Measurements from ENCODE around the gene ZBTB12. TPM values are rescaled to one million over a fixed set of nuclear protein-coding genes. Genes with fewer than 3 reads are reported as not detected.
A peak's percentile ranks its signal among the peaks of the same experiment; 100 is the strongest.

The ZBTB12 gene
- total RNA-seq, 1 experiment from 2014 or later: 11.7 TPM

DNA sequence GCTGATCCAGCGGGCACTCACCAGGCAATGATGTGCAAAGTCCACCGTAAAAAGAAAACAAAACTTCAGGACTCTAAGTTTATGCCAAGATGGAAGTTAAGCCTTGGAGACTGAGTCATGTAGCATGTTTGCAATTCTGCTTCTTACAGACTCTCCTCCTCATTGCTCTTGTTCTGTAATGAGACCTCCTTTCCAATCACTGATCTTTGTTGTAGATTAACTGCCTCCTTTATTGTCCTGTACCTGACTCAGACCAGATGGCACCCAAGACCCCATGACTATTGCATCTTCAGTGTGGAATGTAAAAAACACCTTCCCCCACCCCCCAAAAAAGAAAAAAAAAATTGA lies 50.4 kb downstream of the ZBTB12 start:
- TSS peak; percentile 16 for BruUV-seq (replicated peaks)
- no peaks in the 10 kb centered on the region for H3K27me3 Mint-ChIP-seq (ENCODE audit: insufficient read depth, unreplicated experiment)
- H3K4me3 Mint-ChIP-seq (ENCODE audit: unreplicated experiment): no peak overlapping the region

DNA sequence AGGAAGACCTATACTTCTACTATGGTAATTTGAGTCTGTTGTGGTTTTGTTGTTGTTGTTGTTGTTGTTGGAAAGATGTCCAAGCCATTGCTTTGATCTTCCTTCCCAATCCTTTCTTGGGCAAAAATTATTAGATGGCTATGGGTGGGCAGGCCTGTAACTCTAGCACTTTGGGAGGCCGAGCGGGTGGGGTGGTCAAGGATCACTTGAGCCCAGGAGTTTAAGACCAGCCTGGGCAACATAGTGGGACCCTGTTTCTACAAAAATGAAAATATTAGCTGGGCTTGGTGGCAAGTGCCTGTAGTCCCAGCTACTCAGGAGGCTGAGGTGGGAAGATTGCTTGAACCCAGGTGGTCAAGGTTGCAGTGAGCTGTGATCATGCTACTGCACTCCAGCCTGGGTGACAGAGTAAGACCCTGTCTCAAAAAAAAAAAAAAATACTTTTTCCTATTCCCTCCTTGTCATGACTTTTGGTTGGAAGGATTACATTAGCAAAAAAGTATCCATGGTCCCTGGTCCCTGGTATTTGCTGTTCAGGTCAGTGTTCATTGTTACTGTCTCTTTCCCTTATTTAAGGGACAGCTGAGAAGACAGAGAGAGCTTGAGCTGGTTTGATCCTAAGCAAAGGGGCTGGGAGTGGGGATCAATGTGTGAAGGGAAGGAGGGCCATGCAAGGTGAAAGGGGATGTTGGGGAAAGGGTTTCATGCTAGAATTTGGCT lies 51.0 kb downstream of the ZBTB12 start:
- Mint-ChIP-seq H3K36me3 (ENCODE audit: insufficient read depth, unreplicated experiment) (peaks cover 14% of the 10 kb centered on the region), H3K4me3 (ENCODE audit: unreplicated experiment) (no peak overlapping the region), H3K27ac (ENCODE audit: unreplicated experiment) (peak overlapping the region; percentile 59), H3K4me1 (ENCODE audit: low read depth, unreplicated experiment) (peaks cover 18% of the 10 kb centered on the region), H3K27me3 (ENCODE audit: insufficient read depth, unreplicated experiment) (no peaks in the 10 kb centered on the region), H3K9me3 (ENCODE audit: unreplicated experiment) (no peaks in the 10 kb centered on the region)
- no peak for TF ChIP-seq CTCF (IDR thresholded peaks at IDR 0.05; ENCODE audit: insufficient read depth in 1 of 2, low read depth in 1 of 2, low read length in 1 of 2, severe bottlenecking in 1 of 2, unreplicated experiment in 1 of 2)
- intact Hi-C loops (cut with micrococcal nuclease; ENCODE audit: unreplicated experiment): no loop called here
- Histone ChIP-seq H3K9me3 (no peaks in the 10 kb centered on the region), H3K4me1 (peaks cover 31% of the 10 kb centered on the region), H3K27me3 (replicated peaks; ENCODE audit: control insufficient read depth, insufficient read depth, low read length) (no peaks in the 10 kb centered on the region), H3K4me3 (ENCODE audit: low read depth, low read length) (no peak overlapping the region), H3K36me3 (ENCODE audit: control insufficient read depth, insufficient read depth, low read length) (no peaks in the 10 kb centered on the region)
- BruUV-seq (replicated peaks): no TSS peak
- CTCF ChIA-PET: no interaction called here
- DNase-seq: no peak
- POLR2A ChIA-PET: interaction anchor here (0.6 to 0.7 kb wide), 2 partner anchors 12 to 131 kb away, joined by 4 to 5 read pairs; partner anchors contain the start of gene NEU1

More for the DNA sequence above, 50.4 kb downstream of the ZBTB12 start:
- intact Hi-C loops (cut with micrococcal nuclease; ENCODE audit: unreplicated experiment): no loop called here
- TF ChIP-seq CTCF (IDR thresholded peaks at IDR 0.05; ENCODE audit: insufficient read depth in 1 of 2, low read depth in 1 of 2, low read length in 1 of 2, severe bottlenecking in 1 of 2, unreplicated experiment in 1 of 2): no peak
- CTCF ChIA-PET: no interaction called here
- peaks cover 16% of the 10 kb centered on the region for H3K36me3 Mint-ChIP-seq (ENCODE audit: insufficient read depth, unreplicated experiment)
- peak overlapping the region; percentile 59 for H3K27ac Mint-ChIP-seq (ENCODE audit: unreplicated experiment)
- Histone ChIP-seq H3K36me3 (ENCODE audit: control insufficient read depth, insufficient read depth, low read length) (no peaks in the 10 kb centered on the region), H3K4me3 (ENCODE audit: low read depth, low read length) (no peak overlapping the region), H3K27me3 (replicated peaks; ENCODE audit: control insufficient read depth, insufficient read depth, low read length) (no peaks in the 10 kb centered on the region), H3K4me1 (peaks cover 28% of the 10 kb centered on the region), H3K9me3 (no peaks in the 10 kb centered on the region)
- no peaks in the 10 kb centered on the region for H3K9me3 Mint-ChIP-seq (ENCODE audit: unreplicated experiment)
- DNase-seq: no peak
- peaks cover 16% of the 10 kb centered on the region for H3K4me1 Mint-ChIP-seq (ENCODE audit: low read depth, unreplicated experiment)
- POLR2A ChIA-PET: interaction anchor here (0.7 kb wide), 1 partner anchor 131 kb away, joined by 5 read pairs; no protein-coding TSS in a partner anchor

Other genes with a start within 250 kb of the ZBTB12 start
- gene BAG6, start 249.4 kb downstream of the ZBTB12 start, total RNA-seq (2022): 354 and 376 TPM in 2 replicates
- 14.8 and 15.8 TPM in 2 replicates for gene APOM, start 246.2 kb downstream of the ZBTB12 start, total RNA-seq (2022)
- 19.4 and 19.7 TPM in 2 replicates for gene C6orf47, start 241.3 kb downstream of the ZBTB12 start, total RNA-seq (2022)
- 20.3 TPM in 2 replicates for gene GPANK1, start 237.1 kb downstream of the ZBTB12 start, total RNA-seq (2022)
- gene CSNK2B, start 236.0 kb downstream of the ZBTB12 start, total RNA-seq (2022): 219 and 221 TPM in 2 replicates
- gene LY6G5B, start 232.1 kb downstream of the ZBTB12 start, total RNA-seq (2022): 13.9 and 17.5 TPM in 2 replicates
- gene LY6G5C, start 221.0 kb downstream of the ZBTB12 start, total RNA-seq (2022): 2.0 and 2.9 TPM in 2 replicates
- 62.7 and 63.2 TPM in 2 replicates for gene ABHD16A, start 198.8 kb downstream of the ZBTB12 start, total RNA-seq (2022)
- not detected in 2 replicates for gene LY6G6F, start 195.2 kb downstream of the ZBTB12 start, total RNA-seq (2022)
- not detected in 2 replicates for gene LY6G6D, start 186.7 kb downstream of the ZBTB12 start, total RNA-seq (2022)
- 0.88 and 1.3 TPM in 2 replicates for gene LY6G6C, start 180.3 kb downstream of the ZBTB12 start, total RNA-seq (2022)
- not detected in 2 replicates for gene MPIG6B, start 178.7 kb downstream of the ZBTB12 start, total RNA-seq (2022)
- gene DDAH2, start 172.8 kb downstream of the ZBTB12 start, total RNA-seq (2022): 82.4 and 91.6 TPM in 2 replicates
- gene CLIC1, start 165.6 kb downstream of the ZBTB12 start, total RNA-seq (2022): 374 and 420 TPM in 2 replicates
- gene MSH5, start 162.1 kb downstream of the ZBTB12 start, total RNA-seq (2022): 49.6 and 51.0 TPM in 2 replicates
- 6.4 and 13.0 TPM in 2 replicates for gene SAPCD1, start 139.4 kb downstream of the ZBTB12 start, total RNA-seq (2022)
- 0.61 and 1.5 TPM in 2 replicates for gene VWA7, start 124.8 kb downstream of the ZBTB12 start, total RNA-seq (2022)
- gene VARS1, start 106.3 kb downstream of the ZBTB12 start, total RNA-seq (2022): 132 and 135 TPM in 2 replicates
- gene LSM2, start 95.1 kb downstream of the ZBTB12 start, total RNA-seq (2022): 56.3 and 61.2 TPM in 2 replicates
- gene HSPA1L, start 86.8 kb downstream of the ZBTB12 start, total RNA-seq (2022): 0.86 and 1.6 TPM in 2 replicates
- gene HSPA1A, start 86.5 kb downstream of the ZBTB12 start, total RNA-seq (2022): 77.3 and 96.9 TPM in 2 replicates
- gene HSPA1B, start 74.3 kb downstream of the ZBTB12 start, total RNA-seq (2022): 99.0 and 112 TPM in 2 replicates
- 173 and 176 TPM in 2 replicates for gene NEU1, start 39.3 kb downstream of the ZBTB12 start, total RNA-seq (2022)
- 0.57 TPM in 1 of 2 replicates, not detected in the other for gene SLC44A4, start 23.1 kb downstream of the ZBTB12 start, total RNA-seq (2022)
- 64.3 and 65.7 TPM in 2 replicates for gene EHMT2, start 4.4 kb downstream of the ZBTB12 start, total RNA-seq (2022)
- gene C2, start 25.6 kb upstream of the ZBTB12 start, total RNA-seq (2022): 4.8 and 4.9 TPM in 2 replicates
- gene CFB, start 44.0 kb upstream of the ZBTB12 start, total RNA-seq (2022): 31.0 and 32.1 TPM in 2 replicates
- gene NELFE, start 56.9 kb upstream of the ZBTB12 start, total RNA-seq (2022): 75.3 and 82.0 TPM in 2 replicates
- gene SKIC2, start 57.1 kb upstream of the ZBTB12 start, total RNA-seq (2022): 70.0 and 77.9 TPM in 2 replicates
- 22.4 and 23.7 TPM in 2 replicates for gene DXO, start 70.1 kb upstream of the ZBTB12 start, total RNA-seq (2022)
- gene C4A, start 80.0 kb upstream of the ZBTB12 start, total RNA-seq (2022): 1.0 and 1.5 TPM in 2 replicates
- 1.1 and 1.4 TPM in 2 replicates for gene C4B, start 112.7 kb upstream of the ZBTB12 start, total RNA-seq (2022)
- gene CYP21A2, start 136.3 kb upstream of the ZBTB12 start, total RNA-seq (2022): not detected in 2 replicates
- gene TNXB, start 207.3 kb upstream of the ZBTB12 start, total RNA-seq (2022): 2.7 and 3.9 TPM in 2 replicates
- 61.5 and 64.9 TPM in 2 replicates for gene ATF6B, start 226.2 kb upstream of the ZBTB12 start, total RNA-seq (2022)
- gene FKBPL, start 228.2 kb upstream of the ZBTB12 start, total RNA-seq (2022): 8.9 and 9.1 TPM in 2 replicates
- gene PRRT1, start 249.9 kb upstream of the ZBTB12 start, total RNA-seq (2022): 2.0 and 3.6 TPM in 2 replicates